K562 (cell line): ENCODE measurements around the gene FAM83G. TPM values are rescaled to one million over a fixed set of nuclear protein-coding genes. Genes with fewer than 3 reads are reported as not detected.
A peak's percentile ranks its signal among the peaks of the same experiment; 100 is the strongest.

Experiments used
- ATAC-seq: fragments of 200-7000 bp; cut with Tn5 transposase; 3 replicates; pipeline ENCODE4 v1.9.1; 2020; ENCODE audit warnings: moderate library complexity
- BruUV-seq: library from RNA; stranded (reverse); fragments of 400-500 nt; replicated peaks from 2 replicates; lab custom pipeline; 2021; lab: Mats Ljungman, UMichigan
- CTCF ChIA-PET: fragments of 300-600 bp; formaldehyde crosslinking; extraction: SDS; loops from one replicate; lab custom pipeline; 2021; ENCODE audit warnings: low intra/inter-chr PET ratio; lab: Yijun Ruan, JAX
- POLR2A ChIA-PET: fragments of 300-600, 350-650 bp; sonication (Branson Sonifier 250); formaldehyde crosslinking; extraction: SDS; loops from one replicate; lab custom pipeline; 2021; ENCODE audit warnings: antibody characterized with exemption, inconsistent platforms; lab: Yijun Ruan, JAX
- DNase-seq, 4 experiments: peaks; one replicate each; pipeline versions ENCODE4 v3.0.0 to v3.0.0-alpha.2; 2011 to 2018; ENCODE audit warnings: low spot score in 3 of 4, mixed read lengths in 3 of 4; ENCODE audit errors: extremely low read depth in 1 of 4
- FAIRE-seq: peaks from 2 replicates; lab custom pipeline; 2011; peaks lifted over from hg19 to GRCh38; lab: Jason Lieb, UNC
- H2AFZ ChIP-seq: 2 replicates; pipeline ENCODE4 v1.6.0; 2011; ENCODE audit warnings: low read depth, low read length, control low read depth, inconsistent platforms
- H3K27ac ChIP-seq: fragments of 200-600 bp; 3 replicates; pipeline ENCODE4 v1.8.0; 2011; ENCODE audit warnings: low read depth, mild to moderate bottlenecking, control low read depth, inconsistent platforms, low read length, moderate library complexity, mixed read lengths; ENCODE audit errors: extremely low read depth
- H3K27me3 ChIP-seq, 2 experiments: fragments of 300-600 bp in 1 of 2; 2 replicates in 1 of 2; 3 replicates in 1 of 2; pipeline versions ENCODE4 v1.6.0 to v1.8.0; 2011; ENCODE audit warnings: inconsistent platforms in 2 of 2, low read length in 2 of 2, mild to moderate bottlenecking in 1 of 2, mixed read lengths in 1 of 2, moderate library complexity in 1 of 2; ENCODE audit not compliant: control insufficient read depth in 2 of 2, insufficient read depth in 2 of 2
- H3K36me3 ChIP-seq: fragments of 300-600 bp; 3 replicates; pipeline ENCODE4 v1.8.0; 2011; ENCODE audit warnings: mild to moderate bottlenecking, low read length, inconsistent platforms; ENCODE audit not compliant: control insufficient read depth, insufficient read depth
- H3K4me1 ChIP-seq, 2 experiments: fragments of 200-600 bp in 1 of 2; replicated peaks in 1 of 2; 2 replicates in 1 of 2; 3 replicates in 1 of 2; pipeline versions ENCODE4 v1.5.1 to v1.8.0; 2011; ENCODE audit warnings: inconsistent platforms in 2 of 2, low read length in 2 of 2, mild to moderate bottlenecking in 1 of 2, mixed read lengths in 1 of 2, moderate library complexity in 1 of 2; ENCODE audit not compliant: control insufficient read depth in 2 of 2, insufficient read depth in 2 of 2
- H3K4me2 ChIP-seq: 2 replicates; pipeline ENCODE4 v1.6.1; 2011; ENCODE audit warnings: low read length, control low read depth, inconsistent platforms, mixed read lengths; ENCODE audit not compliant: insufficient read depth
- H3K4me3 ChIP-seq: fragments of 200-600 bp; sonication (generic), shearing (Covaris generic); 2 replicates; pipeline ENCODE4 v1.5.1; 2016; ENCODE audit warnings: control low read depth, inconsistent platforms
- H3K79me2 ChIP-seq: fragments of 200-600 bp; 3 replicates; pipeline ENCODE4 v1.8.0; 2011; ENCODE audit warnings: low read length, inconsistent platforms; ENCODE audit not compliant: control insufficient read depth, insufficient read depth
- H3K9ac ChIP-seq, 2 experiments: 2 replicates each; pipeline versions ENCODE4 v1.6.0 to v1.6.1; 2011; ENCODE audit warnings: low read depth in 2 of 2, low read length in 2 of 2, control low read depth in 1 of 2, inconsistent platforms in 1 of 2, mild to moderate bottlenecking in 1 of 2, mixed read lengths in 1 of 2; ENCODE audit not compliant: insufficient read depth in 1 of 2
- H3K9me1 ChIP-seq: one replicate; pipeline ENCODE4 v1.6.0; 2011; ENCODE audit warnings: inconsistent platforms, mild to moderate bottlenecking, low read length, moderate library complexity; ENCODE audit not compliant: control insufficient read depth, insufficient read depth
- H3K9me3 ChIP-seq: replicated peaks from 2 replicates; pipeline ENCODE4 v1.5.1; 2011; ENCODE audit warnings: low read depth, low read length, inconsistent platforms; ENCODE audit not compliant: control insufficient read depth, insufficient read depth
- H4K20me1 ChIP-seq: replicated peaks from 2 replicates; pipeline ENCODE4 v1.6.1; 2011; ENCODE audit warnings: low read length, inconsistent platforms, mixed read lengths; ENCODE audit not compliant: control insufficient read depth, insufficient read depth
- FOXM1 ChIP-seq, 2 experiments: fragments of 450-650 bp in 1 of 2; sonication (generic) in 1 of 2; formaldehyde crosslinking in 1 of 2; IDR thresholded peaks; 2 replicates each; pipeline versions ENCODE4 v1.6.1 to v1.9.0; 2017 to 2022; ENCODE audit warnings: low read depth in 2 of 2, mild to moderate bottlenecking in 2 of 2, missing genetic modification reagents in 1 of 2, moderate library complexity in 1 of 2
- KDM5B ChIP-seq: fragments of 200-600 bp; sonication (generic); IDR thresholded peaks from 2 replicates; pipeline ENCODE4 v1.6.1; 2012; ENCODE audit warnings: low read depth, mild to moderate bottlenecking, moderate library complexity, low read length, control low read depth, inconsistent platforms; ENCODE audit not compliant: insufficient replicate concordance
- MCM7 ChIP-seq, 2 experiments: fragments of 450-650 bp; IDR thresholded peaks; 2 replicates each; pipeline ENCODE4 v1.6.1; 2016 to 2018
- NFE2 ChIP-seq: IDR thresholded peaks from 2 replicates; pipeline ENCODE4 v1.6.1; 2014; ENCODE audit warnings: antibody characterized with exemption, low read depth
- POLR2H ChIP-seq: IDR thresholded peaks from 2 replicates; pipeline ENCODE4 v1.6.1; 2016; ENCODE audit warnings: missing genetic modification characterization, low read depth, mild to moderate bottlenecking, control low read depth, missing compliant biosample characterization, moderate library complexity
- RAD51 ChIP-seq: fragments of 450-650 bp; IDR thresholded peaks from 2 replicates; pipeline ENCODE4 v1.7.1; 2016; ENCODE audit warnings: low read depth, mild to moderate bottlenecking, borderline replicate concordance
- SREBF2 ChIP-seq: sonication (generic); formaldehyde crosslinking; IDR thresholded peaks from 2 replicates; pipeline ENCODE4 v1.4.0; 2020; ENCODE audit warnings: mild to moderate bottlenecking, missing genetic modification reagents
- ZBTB40 ChIP-seq, 2 experiments: fragments of 450-650 bp in 1 of 2; sonication (generic) in 1 of 2; formaldehyde crosslinking in 1 of 2; IDR thresholded peaks; 2 replicates each; pipeline versions ENCODE4 v1.7.1 to v1.9.0; 2016 to 2022; ENCODE audit warnings: inconsistent platforms in 1 of 2, mild to moderate bottlenecking in 1 of 2, missing genetic modification reagents in 1 of 2
- ZNF217 ChIP-seq: sonication (generic); formaldehyde crosslinking; IDR thresholded peaks from 2 replicates; pipeline ENCODE4 v1.8.0; 2022; ENCODE audit warnings: mild to moderate bottlenecking, missing genetic modification reagents
- WGBS: fragments of 100-300 bp; shearing (Covaris generic); methylation state at CpG from one replicate; pipeline ENCODE4 v1.1.6; 2016; ENCODE audit warnings: low coverage, mixed read lengths; ENCODE audit not compliant: insufficient coverage; ENCODE audit errors: missing lambda C conversion rate; 5-methylcytosine and 5-hydroxymethylcytosine counted together
- in situ Hi-C: fragments of 300-500 bp; cut with MboI; formaldehyde crosslinking; loops from 4 replicates; pipeline ENCODE4 v1.15.0; 2018; ENCODE audit warnings: inconsistent platforms, mixed read lengths
- intact Hi-C: fragments of 100-400 bp; cut with micrococcal nuclease; formaldehyde crosslinking; loops from 2 replicates; pipeline ENCODE4 v1.14.2; 2022
- polyA plus RNA-seq, 8 experiments: library from polyadenylated mRNA; depleted of rRNA in 4 of 8; stranded (reverse) in 5 of 8; unstranded in 3 of 8; fragments of >200 nt; fragmentation: Nextera tagmentation in 2 of 8; fragmentation: Illumina TruSeq in 1 of 8; extraction: Ambion mirVana in 2 of 8; extraction: Trizol in 1 of 8; gene quantifications; 2 replicates each; pipeline versions ENCODE4 v1.2.1 to v1.2.3, GENCODE V29; 2011 to 2014; ENCODE audit warnings: inconsistent platforms in 1 of 8, missing spikeins in 1 of 8
- total RNA-seq, 7 experiments: library from RNA; depleted of rRNA in 6 of 7; stranded (reverse); fragments of >200 nt in 6 of 7; fragmentation: Illumina TruSeq in 2 of 7; extraction: Trizol in 2 of 7; gene quantifications; 2 replicates each; pipeline versions ENCODE4 v1.2.1 to v1.2.3, GENCODE V29; 2011 to 2021; ENCODE audit warnings: low replicate concordance in 1 of 7

FAM83G gene
- total and polyA plus RNA-seq, 9 of the 15 experiments (the other 6 are each of a cell fraction or from before 2014, with no cell fraction given), result 0.04 to 10.3 (median 4.5) TPM; not detected in 1

GRCh38 chr17:18938692-18939023 lies 65.9 kb downstream of the FAM83G start:
- in situ Hi-C loops, result no loop called here
- 8% methylated on average over 1 of the region's 2 CpGs for WGBS

More at GRCh38 chr17:18938692-18939023, 65.9 kb downstream of the FAM83G start:
- Histone ChIP-seq H3K9me3 (no peaks in the 10 kb centered on the region), H2AFZ (no peak overlapping the region), H3K4me1 (no peaks in the 10 kb centered on the region; a peak in 1 of 5 replicates), H4K20me1 (no peaks in the 10 kb centered on the region), H3K4me3 (no peak overlapping the region), H3K9ac (no peak overlapping the region), H3K79me2 (no peaks in the 10 kb centered on the region), H3K27ac (no peak overlapping the region), H3K36me3 (no peaks in the 10 kb centered on the region), H3K27me3 (no peaks in the 10 kb centered on the region), H3K4me2 (no peak overlapping the region)
- POLR2A ChIA-PET, result no interaction called here
- DNase-seq (peak in 1 of 4 experiments; percentile 1), ATAC-seq (no peak), FAIRE-seq (no peak)
- CTCF ChIA-PET, result no interaction called here
- no TSS peak for BruUV-seq
- intact Hi-C loops, result loop anchor here (10.0 kb wide), 1 partner anchor 314 kb away; no protein-coding TSS in a partner anchor
- no peak for TF ChIP-seq KDM5B
- no peak for TF ChIP-seq NFE2
- TF ChIP-seq RAD51, result no peak
- TF ChIP-seq SREBF2, result no peak
- no peak for TF ChIP-seq POLR2H (tag)
- TF ChIP-seq FOXM1 (IDR thresholded peaks at IDR 0.05; ENCODE audit: low read depth), result no peak
- TF ChIP-seq FOXM1 (CRISPR knock-in tag; IDR thresholded peaks at IDR 0.05; ENCODE audit: low read depth), result no peak
- TF ChIP-seq ZBTB40 (IDR thresholded peaks at IDR 0.05), result no peak
- TF ChIP-seq ZBTB40 (CRISPR knock-in tag; IDR thresholded peaks at IDR 0.05), result no peak
- TF ChIP-seq MCM7 (IDR thresholded peaks at IDR 0.05), result no peak
- no peak for TF ChIP-seq ZNF217 (CRISPR knock-in tag)
- TF ChIP-seq, all 486 proteins: peak for 0
- no peaks in the 10 kb centered on the region for H3K9me1 ChIP-seq
